H9 (cell line): ENCODE data around the gene WIZ. TPM values are rescaled to one million over a fixed set of nuclear protein-coding genes. Genes with fewer than 3 reads are reported as not detected.

ENCODE experiments used
- DNase-seq: peaks from one replicate; pipeline ENCODE4 v3.0.0-alpha.2; 2017
- H2AFZ ChIP-seq: one replicate; pipeline ENCODE4 v1.6.1; 2013; ENCODE audit warnings: mild to moderate bottlenecking, low read length, control low read depth, moderate library complexity
- H2AK5ac ChIP-seq: 2 replicates; pipeline ENCODE4 v1.6.1; 2013; ENCODE audit warnings: low read length, control low read depth, mixed read lengths; ENCODE audit not compliant: insufficient read length
- H2BK120ac ChIP-seq: one replicate; pipeline ENCODE4 v1.6.1; 2013; ENCODE audit warnings: low read depth, mild to moderate bottlenecking, low read length, control low read depth, inconsistent platforms; ENCODE audit not compliant: poor library complexity, severe bottlenecking
- H2BK12ac ChIP-seq: 2 replicates; pipeline ENCODE4 v1.6.1; 2013; ENCODE audit warnings: low read length, control low read depth, mixed read lengths, low read depth; ENCODE audit not compliant: insufficient read length
- H2BK15ac ChIP-seq: 2 replicates; pipeline ENCODE4 v1.6.1; 2013; ENCODE audit warnings: low read depth, low read length, control low read depth
- H2BK20ac ChIP-seq: one replicate; pipeline ENCODE4 v1.6.1; 2013; ENCODE audit warnings: low read depth, mild to moderate bottlenecking, low read length, control low read depth, inconsistent platforms; ENCODE audit not compliant: poor library complexity, severe bottlenecking
- H2BK5ac ChIP-seq: 2 replicates; pipeline ENCODE4 v1.6.1; 2013; ENCODE audit warnings: low read length, control low read depth, mixed read lengths; ENCODE audit not compliant: insufficient read length
- H3K14ac ChIP-seq: 2 replicates; pipeline ENCODE4 v1.6.1; 2013; ENCODE audit warnings: low read length, control low read depth; ENCODE audit not compliant: insufficient read depth
- H3K18ac ChIP-seq: 2 replicates; pipeline ENCODE4 v1.6.1; 2013; ENCODE audit warnings: low read depth, mild to moderate bottlenecking, mixed read lengths, low read length, control low read depth; ENCODE audit not compliant: insufficient read length
- H3K23ac ChIP-seq: 2 replicates; pipeline ENCODE4 v1.6.1; 2013; ENCODE audit warnings: low read length, control low read depth, mixed read lengths, low read depth; ENCODE audit not compliant: insufficient read length
- H3K23me2 ChIP-seq: 2 replicates; pipeline ENCODE4 v1.6.1; 2013; ENCODE audit warnings: low read depth, mild to moderate bottlenecking, mixed read lengths, low read length, control low read depth; ENCODE audit not compliant: insufficient read length, poor library complexity, severe bottlenecking
- H3K27ac ChIP-seq: 2 replicates; pipeline ENCODE4 v1.5.1; 2013; ENCODE audit warnings: low read length, control low read depth, mixed read lengths, low read depth; ENCODE audit not compliant: insufficient read length
- H3K27me3 ChIP-seq: 2 replicates; pipeline ENCODE4 v1.6.1; 2013; ENCODE audit warnings: low read length, control low read depth, inconsistent platforms; ENCODE audit not compliant: insufficient read depth
- H3K4ac ChIP-seq: 2 replicates; pipeline ENCODE4 v1.6.1; 2013; ENCODE audit warnings: low read depth, mild to moderate bottlenecking, control low read depth, inconsistent platforms, low read length, moderate library complexity
- H3K4me1 ChIP-seq: 2 replicates; pipeline ENCODE4 v1.6.1; 2013; ENCODE audit warnings: low read length, control low read depth, inconsistent platforms; ENCODE audit not compliant: insufficient read depth
- H3K4me2 ChIP-seq: 2 replicates; pipeline ENCODE4 v1.6.1; 2013; ENCODE audit warnings: low read length, control low read depth, mixed read lengths; ENCODE audit not compliant: insufficient read length, insufficient read depth
- H3K56ac ChIP-seq: 2 replicates; pipeline ENCODE4 v1.6.1; 2013; ENCODE audit warnings: low read depth, mild to moderate bottlenecking, mixed read lengths, low read length, control low read depth; ENCODE audit not compliant: insufficient read length
- H3K79me1 ChIP-seq: 2 replicates; pipeline ENCODE4 v1.6.1; 2013; ENCODE audit warnings: low read depth, mild to moderate bottlenecking, moderate library complexity, low read length, control low read depth, inconsistent platforms; ENCODE audit not compliant: insufficient read depth, poor library complexity, severe bottlenecking
- H3K79me2 ChIP-seq: 2 replicates; pipeline ENCODE4 v1.6.1; 2013; ENCODE audit warnings: low read length, control low read depth, inconsistent platforms; ENCODE audit not compliant: insufficient read depth
- H3K9ac ChIP-seq: 2 replicates; pipeline ENCODE4 v1.6.1; 2013; ENCODE audit warnings: low read length, control low read depth, mixed read lengths; ENCODE audit not compliant: insufficient read length; ENCODE audit errors: extremely low read depth
- H3K9me3 ChIP-seq: one replicate; pipeline ENCODE4 v1.6.1; 2013; ENCODE audit warnings: low read depth, low read length, inconsistent platforms; ENCODE audit not compliant: control insufficient read depth
- H3T11ph ChIP-seq: one replicate; pipeline ENCODE4 v1.6.1; 2013; ENCODE audit warnings: mild to moderate bottlenecking, low read length, control low read depth, inconsistent platforms
- H4K20me1 ChIP-seq: one replicate; pipeline ENCODE4 v1.6.1; 2013; ENCODE audit not compliant: control insufficient read depth, insufficient read length, insufficient read depth
- H4K5ac ChIP-seq: 2 replicates; pipeline ENCODE4 v1.6.1; 2013; ENCODE audit warnings: low read depth, mild to moderate bottlenecking, mixed read lengths, low read length, control low read depth; ENCODE audit not compliant: insufficient read length
- H4K8ac ChIP-seq: replicated peaks from 2 replicates; pipeline ENCODE4 v1.6.1; 2013; ENCODE audit warnings: low read length, control low read depth, mixed read lengths, low read depth; ENCODE audit not compliant: insufficient read length
- H4K91ac ChIP-seq: 2 replicates; pipeline ENCODE4 v1.6.1; 2013; ENCODE audit warnings: low read depth, mild to moderate bottlenecking, moderate library complexity, mixed read lengths, low read length, control low read depth; ENCODE audit not compliant: insufficient read length
- H3K27ac Mint-ChIP-seq, 3 experiments: 2 replicates in 2 of 3; 3 replicates in 1 of 3; pipeline ENCODE4 v1.8.0; 2020 to 2021; ENCODE audit warnings: mixed read lengths in 3 of 3, mild to moderate bottlenecking in 1 of 3, moderate library complexity in 1 of 3
- H3K27me3 Mint-ChIP-seq: 2 replicates; pipeline ENCODE4 v1.8.0; 2021; ENCODE audit warnings: low read depth, mild to moderate bottlenecking, moderate library complexity, mixed read lengths
- H3K36me3 Mint-ChIP-seq, 3 experiments: 2 replicates in 2 of 3; 3 replicates in 1 of 3; pipeline ENCODE4 v1.8.0; 2020 to 2021; ENCODE audit warnings: low read depth in 3 of 3, mixed read lengths in 3 of 3; ENCODE audit not compliant: insufficient read depth in 1 of 3
- H3K4me1 Mint-ChIP-seq, 2 experiments: 2 replicates each; pipeline ENCODE4 v1.8.0; 2020; ENCODE audit warnings: mixed read lengths in 2 of 2
- H3K4me3 Mint-ChIP-seq, 2 experiments: 2 replicates in 1 of 2; 3 replicates in 1 of 2; pipeline ENCODE4 v1.8.0; 2020 to 2021; ENCODE audit warnings: mild to moderate bottlenecking in 2 of 2, mixed read lengths in 2 of 2, moderate library complexity in 1 of 2
- H3K9me3 Mint-ChIP-seq, 2 experiments: 2 replicates in 1 of 2; 3 replicates in 1 of 2; pipeline ENCODE4 v1.8.0; 2020; ENCODE audit warnings: mild to moderate bottlenecking in 2 of 2, mixed read lengths in 2 of 2, moderate library complexity in 1 of 2
- WGBS: extraction: QIAGEN DNeasy Blood & Tissue Kit; methylation state at CpG from one replicate; pipeline ENCODE4 v1.1.7; 2013; ENCODE audit warnings: missing lambda C conversion rate, low lambda C conversion rate, mixed read lengths; ENCODE audit not compliant: insufficient read length; ENCODE audit errors: extremely low coverage; 5-methylcytosine and 5-hydroxymethylcytosine counted together
- total RNA-seq: library from RNA; stranded (reverse); gene quantifications from 2 replicates; pipeline ENCODE4 v1.2.1, GENCODE V29; 2021
- TF ChIP-seq, protein P1 (sequence below): fragments of 200-600 bp; sonication (generic); conservative IDR thresholded peaks from 3 replicates; pipeline ENCODE4 v1.8.0; 2021; ENCODE audit warnings: antibody characterized with exemption, mild to moderate bottlenecking

WIZ gene
- total RNA-seq, 1 experiment from 2014 or later = 33.3 TPM

DNA sequence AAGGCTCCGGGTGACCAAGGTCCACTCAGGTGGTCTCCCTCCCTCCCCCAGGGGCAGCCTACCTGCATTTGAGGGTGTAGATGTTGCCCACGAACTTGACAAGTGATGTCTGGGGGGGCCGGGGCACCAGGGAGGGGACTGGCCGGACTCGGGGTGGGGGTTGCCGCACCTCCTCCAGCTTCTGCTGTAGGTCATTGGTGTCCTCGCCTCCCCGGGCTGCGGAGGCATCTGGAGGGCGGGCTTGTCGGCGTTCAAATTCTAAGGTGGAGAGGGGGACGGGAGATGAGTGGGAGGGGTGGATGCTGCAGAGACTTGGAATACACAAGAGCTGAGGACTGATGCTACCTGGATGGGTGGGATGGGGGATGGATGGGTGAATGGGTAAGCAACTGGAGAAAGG is 25.6 kb downstream of the WIZ start:
- no peak for DNase-seq
- Histone ChIP-seq H2BK20ac (no peak overlapping the region), H2AK5ac (no peak overlapping the region), H3K4me1 (no peaks in the 10 kb centered on the region), H2BK120ac (no peak overlapping the region), H4K8ac (no peak overlapping the region), H4K20me1 (no peaks in the 10 kb centered on the region), H3T11ph (no peak overlapping the region), H2AFZ (no peak overlapping the region), H2BK12ac (no peak overlapping the region), H3K23me2 (no peaks in the 10 kb centered on the region), H3K9ac (no peak overlapping the region), H3K18ac (no peak overlapping the region), H3K4me2 (no peak overlapping the region), H3K56ac (no peak overlapping the region), H4K91ac (no peak overlapping the region), H3K14ac (no peak overlapping the region), H2BK15ac (no peak overlapping the region), H2BK5ac (no peak overlapping the region), H3K27ac (no peak overlapping the region), H3K27me3 (no peaks in the 10 kb centered on the region), H3K23ac (no peak overlapping the region), H3K9me3 (no peaks in the 10 kb centered on the region), H3K79me2 (no peaks in the 10 kb centered on the region), H3K79me1 (peaks cover 6% of the 10 kb centered on the region), H3K4ac (no peak overlapping the region), H4K5ac (no peak overlapping the region)
- Mint-ChIP-seq H3K4me1 (peaks cover 0 to 5% of the 10 kb centered on the region in 2 experiments; a peak in 3 of 4 replicates), H3K27me3 (no peaks in the 10 kb centered on the region), H3K36me3 (peaks cover 34 to 48% (median 46%) of the 10 kb centered on the region in 3 experiments), H3K9me3 (peaks cover 0 to 3% of the 10 kb centered on the region in 2 experiments; a peak in 2 of 5 replicates), H3K27ac (no peak overlapping the region), H3K4me3 (no peak overlapping the region)
- TF ChIP-seq, protein P1, sequence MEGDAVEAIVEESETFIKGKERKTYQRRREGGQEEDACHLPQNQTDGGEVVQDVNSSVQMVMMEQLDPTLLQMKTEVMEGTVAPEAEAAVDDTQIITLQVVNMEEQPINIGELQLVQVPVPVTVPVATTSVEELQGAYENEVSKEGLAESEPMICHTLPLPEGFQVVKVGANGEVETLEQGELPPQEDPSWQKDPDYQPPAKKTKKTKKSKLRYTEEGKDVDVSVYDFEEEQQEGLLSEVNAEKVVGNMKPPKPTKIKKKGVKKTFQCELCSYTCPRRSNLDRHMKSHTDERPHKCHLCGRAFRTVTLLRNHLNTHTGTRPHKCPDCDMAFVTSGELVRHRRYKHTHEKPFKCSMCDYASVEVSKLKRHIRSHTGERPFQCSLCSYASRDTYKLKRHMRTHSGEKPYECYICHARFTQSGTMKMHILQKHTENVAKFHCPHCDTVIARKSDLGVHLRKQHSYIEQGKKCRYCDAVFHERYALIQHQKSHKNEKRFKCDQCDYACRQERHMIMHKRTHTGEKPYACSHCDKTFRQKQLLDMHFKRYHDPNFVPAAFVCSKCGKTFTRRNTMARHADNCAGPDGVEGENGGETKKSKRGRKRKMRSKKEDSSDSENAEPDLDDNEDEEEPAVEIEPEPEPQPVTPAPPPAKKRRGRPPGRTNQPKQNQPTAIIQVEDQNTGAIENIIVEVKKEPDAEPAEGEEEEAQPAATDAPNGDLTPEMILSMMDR = no peak
- no CpG with 5 or more reads among the region's 13 CpGs for WGBS
